Superior temporal gyrus (tissue), 1 donor: ENCODE data around the gene CLDN20.

Experiments
- DNase-seq: peaks from one replicate; pipeline ENCODE4 v3.0.0-alpha.2; 2016; ENCODE audit errors: extremely low spot score

Gene CLDN20

GRCh38 chr6:155269765-155270164 lies 6.0 kb downstream of the CLDN20 start:
- no peak for DNase-seq

GRCh38 chr6:155270561-155271091 lies 6.8 kb downstream of the CLDN20 start:
- no peak for DNase-seq

- DNase-seq = no peak
These were observed 7.3 kb downstream of the CLDN20 start for GRCh38 chr6:155271145-155271544.

GRCh38 chr6:155272353-155273232 lies 8.8 kb downstream of the CLDN20 start:
- peak; percentile 88 for DNase-seq

GRCh38 chr6:155273431-155273830 lies 9.6 kb downstream of the CLDN20 start:
- peak; percentile 76 for DNase-seq

GRCh38 chr6:155274106-155274505 lies 10.3 kb downstream of the CLDN20 start:
- no peak for DNase-seq

GRCh38 chr6:155274533-155274932 lies 10.7 kb downstream of the CLDN20 start:
- no peak for DNase-seq

GRCh38 chr6:155275808-155276480 lies 12.1 kb downstream of the CLDN20 start:
- peak; percentile 80 for DNase-seq

GRCh38 chr6:155276638-155277037 lies 12.8 kb downstream of the CLDN20 start:
- peak; percentile 52 for DNase-seq

GRCh38 chr6:155278319-155279049 lies 14.7 kb downstream of the CLDN20 start:
- DNase-seq = no peak

- no peak for DNase-seq
These were observed 21.0 kb downstream of the CLDN20 start for GRCh38 chr6:155284775-155285174.

GRCh38 chr6:155287762-155288161 lies 23.9 kb downstream of the CLDN20 start:
- DNase-seq = no peak

GRCh38 chr6:155290491-155290890 lies 26.7 kb downstream of the CLDN20 start:
- DNase-seq = no peak

GRCh38 chr6:155291291-155291690 lies 27.5 kb downstream of the CLDN20 start:
- DNase-seq = no peak

- no peak for DNase-seq
These were observed 28.9 kb downstream of the CLDN20 start for GRCh38 chr6:155292711-155293110.

GRCh38 chr6:155297669-155298068 lies 33.9 kb downstream of the CLDN20 start:
- no peak for DNase-seq

GRCh38 chr6:155301867-155302266 lies 38.1 kb downstream of the CLDN20 start:
- DNase-seq = no peak

- no peak for DNase-seq
These were observed 39.6 kb downstream of the CLDN20 start for GRCh38 chr6:155303361-155303870.

GRCh38 chr6:155306958-155307357 lies 43.1 kb downstream of the CLDN20 start:
- no peak for DNase-seq

- no peak for DNase-seq
These were observed 45.3 kb downstream of the CLDN20 start for GRCh38 chr6:155309150-155309549.

- no peak for DNase-seq
These were observed 46.8 kb downstream of the CLDN20 start for GRCh38 chr6:155310596-155310995.

- no peak for DNase-seq
These were observed 47.3 kb downstream of the CLDN20 start for GRCh38 chr6:155311086-155311485.
